ENCODE data around the gene CLCN2. TPM values are rescaled to one million over a fixed set of nuclear protein-coding genes. Genes with fewer than 3 reads are reported as not detected.

Gene CLCN2
- total RNA-seq, 1 donor from 2014 or later = 3.6 TPM

DNA sequence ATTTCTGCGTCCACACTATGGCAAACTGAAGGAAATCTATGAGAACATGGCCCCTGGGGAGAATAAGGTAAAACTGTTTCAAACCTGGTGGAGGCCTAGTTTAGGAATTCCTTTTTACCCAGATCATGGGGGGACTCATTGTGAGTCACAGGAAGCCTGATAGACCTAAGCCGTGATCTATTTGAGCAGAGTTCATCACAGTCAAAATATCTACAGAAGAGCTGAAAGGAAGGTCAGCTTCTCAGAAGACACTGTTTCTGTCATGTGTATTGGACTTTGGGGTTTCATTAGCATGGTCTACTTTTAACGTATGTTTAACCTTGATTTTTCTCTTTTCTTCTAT lies 61.1 kb downstream of the CLCN2 start:
- no peak for DNase-seq (ENCODE audit: extremely low read depth, low read depth, low spot score)

DNA sequence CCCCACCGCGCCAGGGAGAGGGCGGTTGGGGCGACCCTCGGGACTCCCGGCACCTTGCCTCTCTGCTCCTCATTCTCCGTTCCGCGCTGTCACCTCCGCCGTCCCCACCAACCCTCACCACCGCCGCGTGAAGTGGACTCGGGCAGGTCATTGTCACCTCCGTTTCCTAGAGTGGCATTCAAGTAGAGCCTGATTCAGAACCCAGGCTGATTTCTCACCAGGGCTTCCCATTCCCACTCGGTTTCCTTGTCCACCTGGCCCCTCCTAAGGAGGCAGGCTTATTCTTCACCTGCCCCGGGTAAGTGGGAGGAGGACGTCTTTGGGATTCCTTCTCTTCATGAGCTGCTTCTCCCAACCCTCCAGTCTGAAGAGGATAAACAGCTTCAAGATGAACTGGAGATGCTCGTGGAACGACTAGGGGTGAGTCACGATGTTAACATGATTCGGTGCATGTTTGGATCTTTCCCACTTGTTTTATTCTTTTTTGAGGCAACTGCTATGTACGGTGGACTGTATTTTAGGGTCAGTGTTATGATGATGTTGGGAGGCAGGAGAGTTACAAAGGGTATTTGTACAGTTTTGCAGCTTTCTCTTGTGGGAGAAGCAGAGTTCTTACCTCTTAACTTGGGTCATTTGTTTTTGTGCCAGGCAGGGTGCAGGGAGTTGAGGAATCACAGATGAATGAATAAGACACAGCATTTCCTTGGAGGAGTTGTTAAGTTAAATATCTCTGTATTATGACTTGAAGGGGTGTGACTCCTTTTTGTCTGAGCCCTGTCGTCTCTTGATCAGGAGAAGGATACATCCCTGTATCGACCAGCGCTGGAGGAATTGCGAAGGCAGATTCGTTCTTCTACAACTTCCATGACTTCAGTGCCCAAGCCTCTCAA lies 61.7 kb downstream of the CLCN2 start:
- no peak for DNase-seq (ENCODE audit: extremely low read depth, low read depth, low spot score)

GRCh38 chr3:184298759-184299487 lies 62.5 kb downstream of the CLCN2 start, which contains the start of gene PSMD2:
Gene PSMD2, plus strand, starts transcription at chr3:184299241. Its CDS starts 26 bp downstream, at chr3:184299267.
- no peak for DNase-seq (ENCODE audit: extremely low read depth, low read depth, low spot score)

GRCh38 chr3:184296616-184297015 lies 64.8 kb downstream of the CLCN2 start:
- DNase-seq (ENCODE audit: extremely low read depth, low read depth, low spot score) = no peak

Other genes with a start within 250 kb of the CLCN2 start
- 21.1 and 29.8 TPM in 2 replicates for gene EIF2B5, start 226.2 kb downstream of the CLCN2 start, total RNA-seq
- 42.3 and 47.1 TPM in 2 replicates for gene DVL3, start 206.2 kb downstream of the CLCN2 start, total RNA-seq
- 404 and 435 TPM in 2 replicates for gene AP2M1, start 186.8 kb downstream of the CLCN2 start, total RNA-seq
- gene ABCF3, start 175.4 kb downstream of the CLCN2 start, total RNA-seq = 41.5 and 65.8 TPM in 2 replicates
- gene VWA5B2, start 132.0 kb downstream of the CLCN2 start, total RNA-seq = 0.19 and 1.3 TPM in 2 replicates
- gene ALG3, start 112.6 kb downstream of the CLCN2 start, total RNA-seq = 68.3 and 72.4 TPM in 2 replicates
- 3.1 and 5.8 TPM in 2 replicates for gene EEF1AKMT4, start 111.9 kb downstream of the CLCN2 start, total RNA-seq
- gene CAMK2N2, start 100.1 kb downstream of the CLCN2 start, total RNA-seq = 0.58 TPM in 1 of 2 replicates, not detected in the other
- gene ECE2, start 85.6 kb downstream of the CLCN2 start, total RNA-seq = not detected in 2 replicates
- gene PSMD2, start 62.4 kb downstream of the CLCN2 start, total RNA-seq = 504 and 771 TPM in 2 replicates
- 424 and 473 TPM in 2 replicates for gene EIF4G1, start 47.0 kb downstream of the CLCN2 start, total RNA-seq
- 30.9 and 36.8 TPM in 2 replicates for gene FAM131A, start 24.0 kb downstream of the CLCN2 start, total RNA-seq
- gene POLR2H, start 105 bp upstream of the CLCN2 start, total RNA-seq = 74.7 and 97.7 TPM in 2 replicates
- gene THPO, start 16.6 kb upstream of the CLCN2 start, total RNA-seq = not detected in 2 replicates
- gene CHRD, start 18.4 kb upstream of the CLCN2 start, total RNA-seq = 0.78 and 1.9 TPM in 2 replicates
- 0.06 and 0.19 TPM in 2 replicates for gene EPHB3, start 200.2 kb upstream of the CLCN2 start, total RNA-seq